ENCODE data around the gene LAIR2. TPM values are rescaled to one million over a fixed set of nuclear protein-coding genes. Genes with fewer than 3 reads are reported as not detected.

Gene LAIR2
- total RNA-seq, 1 experiment from 2014 or later, result not detected

DNA sequence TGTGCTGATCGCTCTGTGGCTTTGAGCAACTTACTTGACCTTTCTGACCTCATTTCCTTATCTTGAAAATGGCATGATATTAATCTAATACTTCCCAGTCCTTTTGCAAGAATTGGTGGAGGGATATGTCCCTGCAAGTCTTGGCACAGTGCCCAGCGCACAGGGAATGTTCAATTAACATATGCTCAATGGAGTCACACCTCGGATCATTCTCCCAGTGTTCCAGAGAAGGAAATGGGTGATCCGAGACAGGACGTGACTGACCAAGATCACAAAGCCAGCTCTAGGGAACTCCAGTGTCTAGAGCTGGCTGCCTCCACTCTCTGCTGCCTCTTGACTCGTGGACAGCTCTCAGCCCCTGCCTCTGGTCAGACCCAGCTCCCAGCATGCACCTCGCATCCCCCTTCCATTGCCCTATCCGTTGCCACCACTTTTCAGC is 33.1 kb upstream of the LAIR2 start:
- POLR2A ChIA-PET, result no interaction called here
- CTCF ChIA-PET, result no interaction called here
- Mint-ChIP-seq H3K9me3 (ENCODE audit: unreplicated experiment) (no peaks in the 10 kb centered on the region), H3K27ac (ENCODE audit: unreplicated experiment) (peak overlapping the region; percentile 36), H3K36me3 (ENCODE audit: insufficient read depth, unreplicated experiment) (peaks cover 13% of the 10 kb centered on the region), H3K4me3 (ENCODE audit: unreplicated experiment) (no peak overlapping the region), H3K4me1 (ENCODE audit: low read depth, unreplicated experiment) (peaks cover 28% of the 10 kb centered on the region), H3K27me3 (ENCODE audit: insufficient read depth, unreplicated experiment) (peaks cover 2% of the 10 kb centered on the region)
- Histone ChIP-seq H3K4me3 (ENCODE audit: low read depth, low read length) (no peak overlapping the region), H3K27me3 (replicated peaks; ENCODE audit: control insufficient read depth, insufficient read depth, low read length) (no peaks in the 10 kb centered on the region), H3K9me3 (no peaks in the 10 kb centered on the region), H3K36me3 (ENCODE audit: control insufficient read depth, insufficient read depth, low read length) (no peaks in the 10 kb centered on the region), H3K4me1 (peaks cover 23% of the 10 kb centered on the region)
- BruUV-seq (replicated peaks), result no TSS peak
- TF ChIP-seq, protein P1, sequence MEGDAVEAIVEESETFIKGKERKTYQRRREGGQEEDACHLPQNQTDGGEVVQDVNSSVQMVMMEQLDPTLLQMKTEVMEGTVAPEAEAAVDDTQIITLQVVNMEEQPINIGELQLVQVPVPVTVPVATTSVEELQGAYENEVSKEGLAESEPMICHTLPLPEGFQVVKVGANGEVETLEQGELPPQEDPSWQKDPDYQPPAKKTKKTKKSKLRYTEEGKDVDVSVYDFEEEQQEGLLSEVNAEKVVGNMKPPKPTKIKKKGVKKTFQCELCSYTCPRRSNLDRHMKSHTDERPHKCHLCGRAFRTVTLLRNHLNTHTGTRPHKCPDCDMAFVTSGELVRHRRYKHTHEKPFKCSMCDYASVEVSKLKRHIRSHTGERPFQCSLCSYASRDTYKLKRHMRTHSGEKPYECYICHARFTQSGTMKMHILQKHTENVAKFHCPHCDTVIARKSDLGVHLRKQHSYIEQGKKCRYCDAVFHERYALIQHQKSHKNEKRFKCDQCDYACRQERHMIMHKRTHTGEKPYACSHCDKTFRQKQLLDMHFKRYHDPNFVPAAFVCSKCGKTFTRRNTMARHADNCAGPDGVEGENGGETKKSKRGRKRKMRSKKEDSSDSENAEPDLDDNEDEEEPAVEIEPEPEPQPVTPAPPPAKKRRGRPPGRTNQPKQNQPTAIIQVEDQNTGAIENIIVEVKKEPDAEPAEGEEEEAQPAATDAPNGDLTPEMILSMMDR (IDR thresholded peaks at IDR 0.05; ENCODE audit: insufficient read depth in 1 of 2, low read depth in 1 of 2, low read length in 1 of 2, severe bottlenecking in 1 of 2, unreplicated experiment in 1 of 2), result no peak
- intact Hi-C loops (cut with micrococcal nuclease; ENCODE audit: unreplicated experiment), result no loop called here
- DNase-seq, result no peak

DNA sequence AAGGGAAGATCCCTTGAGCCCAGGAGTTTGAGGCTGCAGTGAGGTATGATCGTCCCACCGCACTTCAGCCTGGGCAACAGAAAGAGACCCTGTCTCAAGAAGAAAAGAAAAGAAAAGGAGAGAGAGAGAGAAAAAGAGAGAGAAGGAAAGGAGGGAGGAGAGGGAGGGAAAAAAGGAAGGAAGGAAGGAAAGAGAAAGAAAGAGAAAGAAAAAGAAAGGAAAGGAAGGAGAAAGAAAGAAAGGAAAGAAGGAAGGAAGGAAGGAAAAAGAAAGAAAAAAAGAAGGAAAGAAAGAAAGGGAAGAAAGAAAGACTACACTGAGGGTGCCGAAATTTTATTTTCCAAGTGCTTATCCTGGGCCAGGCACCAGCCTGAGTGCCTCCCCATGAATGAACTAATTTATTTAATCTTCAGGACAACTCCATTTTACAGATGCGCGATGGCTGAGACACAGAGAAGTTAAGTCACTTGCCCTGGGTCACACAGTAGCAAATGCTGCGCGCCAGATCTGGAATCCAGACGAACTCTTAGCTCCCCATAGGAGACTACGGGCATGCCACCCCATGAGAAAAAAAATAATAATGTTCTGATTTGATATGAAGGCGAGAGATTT is 32.2 kb upstream of the LAIR2 start:
- H3K4me1 Mint-ChIP-seq (ENCODE audit: low read depth, unreplicated experiment), result peaks cover 28% of the 10 kb centered on the region
- H3K4me3 ChIP-seq (ENCODE audit: low read depth, low read length), result peak overlapping the region; percentile 45
- TF ChIP-seq, protein P1 (IDR thresholded peaks at IDR 0.05; ENCODE audit: insufficient read depth in 1 of 2, low read depth in 1 of 2, low read length in 1 of 2, severe bottlenecking in 1 of 2, unreplicated experiment in 1 of 2), result no peak
- no peaks in the 10 kb centered on the region for H3K27me3 ChIP-seq (replicated peaks; ENCODE audit: control insufficient read depth, insufficient read depth, low read length)
- POLR2A ChIA-PET, result no interaction called here
- intact Hi-C loops (cut with micrococcal nuclease; ENCODE audit: unreplicated experiment), result no loop called here
- no peak for DNase-seq
- peaks cover 23% of the 10 kb centered on the region for H3K4me1 ChIP-seq
- BruUV-seq (replicated peaks), result TSS peak; percentile 59
- H3K36me3 ChIP-seq (ENCODE audit: control insufficient read depth, insufficient read depth, low read length), result no peaks in the 10 kb centered on the region
- peaks cover 2% of the 10 kb centered on the region for H3K27me3 Mint-ChIP-seq (ENCODE audit: insufficient read depth, unreplicated experiment)
- peak overlapping the region; percentile 36 for H3K27ac Mint-ChIP-seq (ENCODE audit: unreplicated experiment)
- no peaks in the 10 kb centered on the region for H3K9me3 Mint-ChIP-seq (ENCODE audit: unreplicated experiment)
- CTCF ChIA-PET, result interaction anchor here (0.5 kb wide), 1 partner anchor 14 kb away, joined by 4 read pairs; no protein-coding TSS in a partner anchor
- peaks cover 6% of the 10 kb centered on the region for H3K36me3 Mint-ChIP-seq (ENCODE audit: insufficient read depth, unreplicated experiment)
- no peaks in the 10 kb centered on the region for H3K9me3 ChIP-seq
- H3K4me3 Mint-ChIP-seq (ENCODE audit: unreplicated experiment), result peak overlapping the region; percentile 89

DNA sequence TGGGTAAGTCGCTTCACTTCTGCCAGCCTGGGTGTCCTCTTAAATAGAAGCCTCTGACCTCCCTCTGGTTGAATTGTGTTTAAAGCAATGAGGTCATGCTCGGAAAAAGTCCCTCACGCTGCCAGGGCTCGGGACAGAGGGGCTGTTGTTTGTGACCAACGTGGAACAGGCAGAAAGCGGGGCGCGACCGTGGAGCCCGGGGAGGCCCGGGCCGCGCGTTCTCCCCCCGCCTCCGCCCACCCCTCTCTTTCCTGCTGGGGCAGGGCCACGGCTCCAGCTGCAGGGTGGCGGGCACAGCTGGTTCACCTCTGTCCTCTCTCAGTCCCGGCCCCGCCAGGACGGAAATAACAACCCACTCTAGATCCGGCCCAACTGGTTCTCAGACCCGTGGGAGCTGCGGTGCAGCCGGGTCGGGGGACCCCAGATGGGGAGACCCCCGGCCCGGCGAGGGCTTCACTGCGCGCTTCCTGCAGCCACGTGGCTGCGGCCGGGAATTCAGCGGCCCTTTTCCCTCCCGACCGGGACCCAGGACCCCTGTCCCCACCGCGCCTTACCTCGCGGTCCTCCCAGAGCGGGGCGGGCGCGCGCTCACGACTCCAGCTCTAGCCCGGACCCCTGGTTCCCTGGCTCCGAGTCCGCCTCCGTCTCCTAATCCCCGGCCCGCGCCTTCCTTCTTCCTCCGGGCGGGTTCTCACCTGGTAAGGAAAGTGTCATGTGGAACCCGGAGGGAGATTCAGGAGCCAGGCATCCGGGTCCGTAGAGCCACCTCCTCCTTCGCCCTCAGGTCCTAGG is 31.4 kb upstream of the LAIR2 start:
- no TSS peak for BruUV-seq (replicated peaks)
- peak overlapping the region; percentile 36 for H3K27ac Mint-ChIP-seq (ENCODE audit: unreplicated experiment)

More for the DNA sequence above, 31.4 kb upstream of the LAIR2 start:
- peak overlapping the region; percentile 89 for H3K4me3 Mint-ChIP-seq (ENCODE audit: unreplicated experiment)
- TF ChIP-seq, protein P1 (IDR thresholded peaks at IDR 0.05; ENCODE audit: insufficient read depth in 1 of 2, low read depth in 1 of 2, low read length in 1 of 2, severe bottlenecking in 1 of 2, unreplicated experiment in 1 of 2), result no peak
- Histone ChIP-seq H3K4me1 (peaks cover 16% of the 10 kb centered on the region), H3K9me3 (no peaks in the 10 kb centered on the region), H3K4me3 (ENCODE audit: low read depth, low read length) (peak overlapping the region; percentile 45), H3K36me3 (ENCODE audit: control insufficient read depth, insufficient read depth, low read length) (no peaks in the 10 kb centered on the region), H3K27me3 (replicated peaks; ENCODE audit: control insufficient read depth, insufficient read depth, low read length) (no peaks in the 10 kb centered on the region)
- H3K27me3 Mint-ChIP-seq (ENCODE audit: insufficient read depth, unreplicated experiment), result peaks cover 2% of the 10 kb centered on the region
- ChIA-PET CTCF (no interaction called here), POLR2A (no interaction called here)
- DNase-seq, result peak in 1 of 2 experiments; percentile 52
- H3K9me3 Mint-ChIP-seq (ENCODE audit: unreplicated experiment), result no peaks in the 10 kb centered on the region
- H3K4me1 Mint-ChIP-seq (ENCODE audit: low read depth, unreplicated experiment), result peaks cover 28% of the 10 kb centered on the region
- no peaks in the 10 kb centered on the region for H3K36me3 Mint-ChIP-seq (ENCODE audit: insufficient read depth, unreplicated experiment)
- intact Hi-C loops (cut with micrococcal nuclease; ENCODE audit: unreplicated experiment), result no loop called here
